ENCODE results near the gene EIF4B. TPM values are rescaled to one million over a fixed set of nuclear protein-coding genes. Genes with fewer than 3 reads are reported as not detected.

Gene EIF4B
- total RNA-seq, 2 donors from 2014 or later = 398 to 455 TPM

DNA sequence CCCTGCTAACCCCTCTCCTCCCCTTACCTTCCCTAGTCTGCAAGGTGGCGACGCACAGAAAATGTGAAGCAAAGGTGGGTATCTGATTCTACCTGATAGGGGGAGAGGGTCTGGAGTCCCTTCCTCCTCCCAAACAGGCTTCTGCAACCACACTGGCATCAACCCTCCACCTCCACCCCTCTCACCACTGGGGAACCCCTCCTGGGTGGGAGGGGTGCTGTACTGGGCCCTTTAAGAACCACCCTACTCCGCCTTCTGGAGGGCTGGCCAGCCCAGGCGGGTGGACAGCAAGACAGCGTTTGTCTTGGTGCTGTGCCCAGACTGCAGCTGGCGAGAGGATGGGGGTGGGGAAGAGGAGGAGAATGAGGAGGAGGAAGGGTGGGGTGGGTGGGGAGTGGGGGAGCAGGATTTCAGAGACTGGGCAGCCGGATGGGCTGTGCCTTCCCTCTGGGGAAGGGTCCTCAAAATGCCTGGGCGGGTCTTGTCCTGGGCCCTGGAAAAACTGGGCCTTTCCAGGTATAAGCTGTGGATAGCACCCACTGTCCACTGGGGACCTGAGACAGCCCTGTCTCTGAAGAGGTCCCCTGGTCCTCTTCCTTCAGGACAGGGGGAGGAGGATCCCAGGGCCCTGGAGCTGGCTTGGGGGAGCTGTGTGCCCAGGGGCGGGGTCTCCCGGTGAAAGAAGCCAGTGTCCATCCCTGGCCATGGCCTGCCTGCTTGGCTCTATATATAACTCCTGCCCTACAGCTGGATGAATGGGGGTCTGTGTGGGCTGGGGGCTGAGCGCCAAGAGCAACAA, 46.4 kb downstream of the EIF4B start:
- H3K27ac ChIP-seq = peak overlapping the region; percentile 97
- H3K9ac ChIP-seq (ENCODE audit: low read depth in 2 of 2, low read length in 2 of 2) = peak overlapping the region; percentile 31 to 91
- DNase-seq = peak; percentile 96
- no peaks in the 10 kb centered on the region for H3K36me3 ChIP-seq
- peaks cover 38% of the 10 kb centered on the region for H3K4me1 ChIP-seq
- H3K4me3 ChIP-seq = peak overlapping the region; percentile 58
- no peaks in the 10 kb centered on the region for H3K27me3 ChIP-seq
- H3K9me3 ChIP-seq = no peaks in the 10 kb centered on the region
- intact Hi-C loops (cut with DNase I) = no loop called here
- TF ChIP-seq, protein P1, sequence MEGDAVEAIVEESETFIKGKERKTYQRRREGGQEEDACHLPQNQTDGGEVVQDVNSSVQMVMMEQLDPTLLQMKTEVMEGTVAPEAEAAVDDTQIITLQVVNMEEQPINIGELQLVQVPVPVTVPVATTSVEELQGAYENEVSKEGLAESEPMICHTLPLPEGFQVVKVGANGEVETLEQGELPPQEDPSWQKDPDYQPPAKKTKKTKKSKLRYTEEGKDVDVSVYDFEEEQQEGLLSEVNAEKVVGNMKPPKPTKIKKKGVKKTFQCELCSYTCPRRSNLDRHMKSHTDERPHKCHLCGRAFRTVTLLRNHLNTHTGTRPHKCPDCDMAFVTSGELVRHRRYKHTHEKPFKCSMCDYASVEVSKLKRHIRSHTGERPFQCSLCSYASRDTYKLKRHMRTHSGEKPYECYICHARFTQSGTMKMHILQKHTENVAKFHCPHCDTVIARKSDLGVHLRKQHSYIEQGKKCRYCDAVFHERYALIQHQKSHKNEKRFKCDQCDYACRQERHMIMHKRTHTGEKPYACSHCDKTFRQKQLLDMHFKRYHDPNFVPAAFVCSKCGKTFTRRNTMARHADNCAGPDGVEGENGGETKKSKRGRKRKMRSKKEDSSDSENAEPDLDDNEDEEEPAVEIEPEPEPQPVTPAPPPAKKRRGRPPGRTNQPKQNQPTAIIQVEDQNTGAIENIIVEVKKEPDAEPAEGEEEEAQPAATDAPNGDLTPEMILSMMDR (IDR thresholded peaks at IDR 0.05) = no peak

DNA sequence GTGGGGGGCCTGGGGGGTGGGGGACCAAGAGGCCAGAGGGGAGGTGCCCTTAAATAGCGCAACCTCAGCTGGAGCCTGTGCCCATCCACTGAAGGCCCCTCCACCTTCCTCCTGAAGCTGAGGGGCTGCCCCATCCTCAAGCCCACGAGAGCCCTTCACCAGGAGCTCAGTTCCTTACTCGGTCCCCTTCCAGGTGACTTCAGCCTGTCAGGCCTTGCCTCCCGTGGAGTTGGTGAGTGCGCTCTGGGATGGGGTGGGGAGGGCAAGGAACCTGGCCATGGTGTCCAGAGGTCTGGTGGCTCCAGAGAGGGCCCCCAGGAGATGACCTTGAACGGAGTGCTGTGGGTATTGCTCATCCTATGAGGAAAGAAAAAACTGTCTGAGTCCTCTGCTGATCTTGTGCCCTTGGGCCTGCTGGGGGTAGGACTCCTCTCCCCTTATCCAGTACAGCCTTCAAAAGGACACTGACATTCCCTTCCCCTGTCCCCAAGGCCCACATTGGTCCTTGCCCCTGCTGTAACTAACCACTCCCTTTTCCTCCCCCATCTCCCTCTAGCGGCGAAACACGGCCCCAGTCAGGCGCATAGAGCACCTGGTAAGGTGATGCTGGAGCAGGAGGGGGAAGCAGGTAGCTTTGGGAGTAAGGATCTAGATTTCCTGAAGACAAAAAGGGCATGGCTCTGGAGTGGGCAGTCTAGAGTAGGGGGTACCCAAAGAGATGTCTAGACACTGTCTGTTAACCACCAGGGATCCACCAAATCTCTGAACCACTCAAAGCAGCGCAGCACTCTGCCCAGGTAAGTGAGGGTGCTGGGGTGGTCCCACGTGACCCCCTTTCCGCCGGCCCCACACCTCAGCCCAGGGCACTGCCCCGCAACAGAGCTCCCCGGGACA, 47.2 kb downstream of the EIF4B start:
- H3K36me3 ChIP-seq = no peaks in the 10 kb centered on the region
- H3K4me1 ChIP-seq = peaks cover 32% of the 10 kb centered on the region
- TF ChIP-seq, protein P1 (IDR thresholded peaks at IDR 0.05) = peak; percentile 77
- intact Hi-C loops (cut with DNase I) = no loop called here
- no peaks in the 10 kb centered on the region for H3K27me3 ChIP-seq
- peak overlapping the region; percentile 58 for H3K4me3 ChIP-seq
- H3K9me3 ChIP-seq = no peaks in the 10 kb centered on the region
- peak overlapping the region; percentile 64 to 91 for H3K9ac ChIP-seq (ENCODE audit: low read depth in 2 of 2, low read length in 2 of 2)
- H3K27ac ChIP-seq = peak overlapping the region; percentile 97
- DNase-seq = peak; percentile 94

DNA sequence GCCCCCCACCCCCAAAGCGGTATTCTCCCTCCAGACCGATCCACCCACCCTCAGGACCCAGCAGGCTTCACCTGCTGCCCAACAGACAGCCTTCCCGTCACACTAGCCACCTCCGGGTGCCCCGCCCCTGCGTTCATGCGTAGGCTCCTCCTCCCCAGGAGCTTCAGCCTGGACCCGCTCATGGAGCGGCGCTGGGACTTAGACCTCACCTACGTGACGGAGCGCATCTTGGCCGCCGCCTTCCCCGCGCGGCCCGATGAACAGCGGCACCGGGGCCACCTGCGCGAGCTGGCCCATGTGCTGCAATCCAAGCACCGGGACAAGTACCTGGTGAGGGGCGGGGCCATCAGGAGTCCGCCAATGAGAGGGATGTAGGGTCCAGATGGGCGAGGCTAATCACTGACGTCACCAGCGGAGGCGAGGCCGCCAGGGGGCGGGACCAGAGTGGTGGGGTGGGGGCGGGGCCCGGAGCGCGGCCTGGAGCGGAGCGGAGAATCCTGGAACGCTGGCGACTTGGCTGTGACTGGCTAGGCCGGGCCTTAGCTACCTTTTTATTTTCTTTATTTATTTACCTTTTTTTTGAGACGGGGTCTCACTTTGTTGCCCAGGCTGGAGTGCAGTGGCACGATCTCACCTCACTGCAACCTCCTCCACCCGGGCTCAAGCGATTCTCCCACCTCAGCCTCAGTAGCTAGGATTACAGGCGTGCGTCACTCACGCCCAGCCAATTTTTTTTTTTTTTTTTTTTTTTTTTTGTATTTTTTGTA, 48.0 kb downstream of the EIF4B start:
- Histone ChIP-seq H3K9me3 (no peaks in the 10 kb centered on the region), H3K27ac (peak overlapping the region; percentile 97), H3K9ac (ENCODE audit: low read depth in 2 of 2, low read length in 2 of 2) (peak overlapping the region; percentile 64 to 91), H3K4me3 (peak overlapping the region; percentile 58), H3K27me3 (no peaks in the 10 kb centered on the region), H3K4me1 (peaks cover 24% of the 10 kb centered on the region), H3K36me3 (no peaks in the 10 kb centered on the region)
- peak; percentile 98 for DNase-seq
- intact Hi-C loops (cut with DNase I) = no loop called here
- TF ChIP-seq, protein P1 (IDR thresholded peaks at IDR 0.05) = no peak

DNA sequence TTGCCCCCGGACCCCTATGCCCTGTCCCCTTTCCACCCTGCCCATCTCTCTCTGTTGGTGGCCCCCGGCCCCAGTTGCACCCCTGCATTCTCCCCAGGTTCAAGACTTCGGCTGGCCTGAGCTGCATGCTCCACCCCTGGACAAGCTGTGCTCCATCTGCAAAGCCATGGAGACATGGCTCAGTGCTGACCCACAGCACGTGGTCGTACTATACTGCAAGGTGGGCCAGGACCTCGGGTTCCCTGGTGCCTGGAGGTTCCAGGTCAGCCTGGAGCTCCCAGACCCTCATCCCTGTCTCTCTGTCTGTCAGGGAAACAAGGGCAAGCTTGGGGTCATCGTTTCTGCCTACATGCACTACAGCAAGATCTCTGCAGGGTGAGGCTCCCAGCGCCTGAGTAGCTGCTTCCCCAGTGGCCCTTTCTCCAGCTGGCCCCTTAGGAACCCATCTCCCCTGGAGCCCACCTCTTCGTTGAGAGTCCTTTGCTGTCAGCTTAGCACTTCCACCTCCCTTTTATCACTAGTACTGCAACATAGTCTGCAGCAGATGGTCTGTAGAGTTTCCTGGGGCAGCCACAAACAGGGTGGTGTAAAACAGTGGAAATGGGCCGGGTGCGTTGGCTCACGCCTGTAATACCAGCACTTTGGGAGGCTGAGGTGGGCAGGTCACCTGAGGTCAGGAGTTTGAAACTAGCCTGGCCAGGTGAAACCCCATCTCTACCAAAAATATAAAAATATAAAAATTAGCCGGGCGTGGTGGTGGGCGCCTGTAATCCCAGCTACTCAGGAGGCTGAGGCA, 49.4 kb downstream of the EIF4B start:
- no peak overlapping the region for H3K27ac ChIP-seq
- DNase-seq = no peak
- no peak overlapping the region for H3K4me3 ChIP-seq
- intact Hi-C loops (cut with DNase I) = no loop called here
- H3K27me3 ChIP-seq = no peaks in the 10 kb centered on the region
- H3K9me3 ChIP-seq = no peaks in the 10 kb centered on the region
- H3K36me3 ChIP-seq = no peaks in the 10 kb centered on the region
- TF ChIP-seq, protein P1 (IDR thresholded peaks at IDR 0.05) = no peak
- H3K4me1 ChIP-seq = peaks cover 24% of the 10 kb centered on the region
- no peak overlapping the region for H3K9ac ChIP-seq (ENCODE audit: low read depth in 2 of 2, low read length in 2 of 2)

Measured in colonic mucosa (tissue), 4 donors.